ENCODE results near the gene DSCAML1.

DNA sequence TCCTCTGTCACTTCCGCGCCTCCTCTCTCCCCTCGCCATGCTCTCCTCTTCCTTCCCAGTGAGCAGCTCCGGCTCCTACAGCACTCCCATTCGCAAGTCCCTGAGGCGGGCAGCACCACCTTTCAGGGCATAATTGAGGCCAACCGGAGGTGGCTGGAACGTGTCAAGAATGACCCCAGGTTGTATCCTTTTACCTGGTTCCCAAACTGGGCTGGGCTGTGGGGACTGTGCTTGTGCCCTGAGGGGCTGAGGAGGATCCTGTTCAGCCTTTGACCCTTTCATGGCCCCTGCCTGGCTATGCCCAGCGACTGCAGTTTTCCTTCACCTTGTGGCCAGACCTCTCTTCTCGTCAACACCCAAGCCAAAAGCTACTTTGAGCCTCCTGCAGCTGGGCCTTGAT is 385.3 kb downstream of the DSCAML1 start:
- TF ChIP-seq, protein P1, sequence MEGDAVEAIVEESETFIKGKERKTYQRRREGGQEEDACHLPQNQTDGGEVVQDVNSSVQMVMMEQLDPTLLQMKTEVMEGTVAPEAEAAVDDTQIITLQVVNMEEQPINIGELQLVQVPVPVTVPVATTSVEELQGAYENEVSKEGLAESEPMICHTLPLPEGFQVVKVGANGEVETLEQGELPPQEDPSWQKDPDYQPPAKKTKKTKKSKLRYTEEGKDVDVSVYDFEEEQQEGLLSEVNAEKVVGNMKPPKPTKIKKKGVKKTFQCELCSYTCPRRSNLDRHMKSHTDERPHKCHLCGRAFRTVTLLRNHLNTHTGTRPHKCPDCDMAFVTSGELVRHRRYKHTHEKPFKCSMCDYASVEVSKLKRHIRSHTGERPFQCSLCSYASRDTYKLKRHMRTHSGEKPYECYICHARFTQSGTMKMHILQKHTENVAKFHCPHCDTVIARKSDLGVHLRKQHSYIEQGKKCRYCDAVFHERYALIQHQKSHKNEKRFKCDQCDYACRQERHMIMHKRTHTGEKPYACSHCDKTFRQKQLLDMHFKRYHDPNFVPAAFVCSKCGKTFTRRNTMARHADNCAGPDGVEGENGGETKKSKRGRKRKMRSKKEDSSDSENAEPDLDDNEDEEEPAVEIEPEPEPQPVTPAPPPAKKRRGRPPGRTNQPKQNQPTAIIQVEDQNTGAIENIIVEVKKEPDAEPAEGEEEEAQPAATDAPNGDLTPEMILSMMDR (IDR thresholded peaks at IDR 0.05): no peak
- TF ChIP-seq, protein P2, sequence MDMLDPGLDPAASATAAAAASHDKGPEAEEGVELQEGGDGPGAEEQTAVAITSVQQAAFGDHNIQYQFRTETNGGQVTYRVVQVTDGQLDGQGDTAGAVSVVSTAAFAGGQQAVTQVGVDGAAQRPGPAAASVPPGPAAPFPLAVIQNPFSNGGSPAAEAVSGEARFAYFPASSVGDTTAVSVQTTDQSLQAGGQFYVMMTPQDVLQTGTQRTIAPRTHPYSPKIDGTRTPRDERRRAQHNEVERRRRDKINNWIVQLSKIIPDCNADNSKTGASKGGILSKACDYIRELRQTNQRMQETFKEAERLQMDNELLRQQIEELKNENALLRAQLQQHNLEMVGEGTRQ (CRISPR knock-in tag; IDR thresholded peaks at IDR 0.05): no peak
- TF ChIP-seq SMAD3 (CRISPR knock-in tag; IDR thresholded peaks at IDR 0.05; ENCODE audit: borderline replicate concordance) (no peak), ELF4 (CRISPR knock-in tag; IDR thresholded peaks at IDR 0.05; ENCODE audit: low read depth) (no peak), ZNF423 (CRISPR knock-in tag; IDR thresholded peaks at IDR 0.05) (no peak), NR3C1 (CRISPR knock-in tag; conservative IDR thresholded peaks at IDR 0.05; ENCODE audit: low read depth) (no peak), ESRRA (CRISPR knock-in tag; IDR thresholded peaks at IDR 0.05; ENCODE audit: borderline replicate concordance) (no peak)
- TF ChIP-seq, protein P3, sequence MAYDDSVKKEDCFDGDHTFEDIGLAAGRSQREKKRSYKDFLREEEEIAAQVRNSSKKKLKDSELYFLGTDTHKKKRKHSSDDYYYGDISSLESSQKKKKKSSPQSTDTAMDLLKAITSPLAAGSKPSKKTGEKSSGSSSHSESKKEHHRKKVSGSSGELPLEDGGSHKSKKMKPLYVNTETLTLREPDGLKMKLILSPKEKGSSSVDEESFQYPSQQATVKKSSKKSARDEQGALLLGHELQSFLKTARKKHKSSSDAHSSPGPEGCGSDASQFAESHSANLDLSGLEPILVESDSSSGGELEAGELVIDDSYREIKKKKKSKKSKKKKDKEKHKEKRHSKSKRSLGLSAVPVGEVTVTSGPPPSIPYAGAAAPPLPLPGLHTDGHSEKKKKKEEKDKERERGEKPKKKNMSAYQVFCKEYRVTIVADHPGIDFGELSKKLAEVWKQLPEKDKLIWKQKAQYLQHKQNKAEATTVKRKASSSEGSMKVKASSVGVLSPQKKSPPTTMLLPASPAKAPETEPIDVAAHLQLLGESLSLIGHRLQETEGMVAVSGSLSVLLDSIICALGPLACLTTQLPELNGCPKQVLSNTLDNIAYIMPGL (CRISPR knock-in tag; IDR thresholded peaks at IDR 0.05): no peak
- TF ChIP-seq, protein P4, sequence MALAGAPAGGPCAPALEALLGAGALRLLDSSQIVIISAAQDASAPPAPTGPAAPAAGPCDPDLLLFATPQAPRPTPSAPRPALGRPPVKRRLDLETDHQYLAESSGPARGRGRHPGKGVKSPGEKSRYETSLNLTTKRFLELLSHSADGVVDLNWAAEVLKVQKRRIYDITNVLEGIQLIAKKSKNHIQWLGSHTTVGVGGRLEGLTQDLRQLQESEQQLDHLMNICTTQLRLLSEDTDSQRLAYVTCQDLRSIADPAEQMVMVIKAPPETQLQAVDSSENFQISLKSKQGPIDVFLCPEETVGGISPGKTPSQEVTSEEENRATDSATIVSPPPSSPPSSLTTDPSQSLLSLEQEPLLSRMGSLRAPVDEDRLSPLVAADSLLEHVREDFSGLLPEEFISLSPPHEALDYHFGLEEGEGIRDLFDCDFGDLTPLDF (CRISPR knock-in tag; IDR thresholded peaks at IDR 0.05): no peak
- TF ChIP-seq, protein P5, sequence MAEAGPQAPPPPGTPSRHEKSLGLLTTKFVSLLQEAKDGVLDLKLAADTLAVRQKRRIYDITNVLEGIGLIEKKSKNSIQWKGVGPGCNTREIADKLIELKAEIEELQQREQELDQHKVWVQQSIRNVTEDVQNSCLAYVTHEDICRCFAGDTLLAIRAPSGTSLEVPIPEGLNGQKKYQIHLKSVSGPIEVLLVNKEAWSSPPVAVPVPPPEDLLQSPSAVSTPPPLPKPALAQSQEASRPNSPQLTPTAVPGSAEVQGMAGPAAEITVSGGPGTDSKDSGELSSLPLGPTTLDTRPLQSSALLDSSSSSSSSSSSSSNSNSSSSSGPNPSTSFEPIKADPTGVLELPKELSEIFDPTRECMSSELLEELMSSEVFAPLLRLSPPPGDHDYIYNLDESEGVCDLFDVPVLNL (CRISPR knock-in tag; IDR thresholded peaks at IDR 0.05; ENCODE audit: borderline replicate concordance, low read depth): no peak
- TF ChIP-seq, protein P6, sequence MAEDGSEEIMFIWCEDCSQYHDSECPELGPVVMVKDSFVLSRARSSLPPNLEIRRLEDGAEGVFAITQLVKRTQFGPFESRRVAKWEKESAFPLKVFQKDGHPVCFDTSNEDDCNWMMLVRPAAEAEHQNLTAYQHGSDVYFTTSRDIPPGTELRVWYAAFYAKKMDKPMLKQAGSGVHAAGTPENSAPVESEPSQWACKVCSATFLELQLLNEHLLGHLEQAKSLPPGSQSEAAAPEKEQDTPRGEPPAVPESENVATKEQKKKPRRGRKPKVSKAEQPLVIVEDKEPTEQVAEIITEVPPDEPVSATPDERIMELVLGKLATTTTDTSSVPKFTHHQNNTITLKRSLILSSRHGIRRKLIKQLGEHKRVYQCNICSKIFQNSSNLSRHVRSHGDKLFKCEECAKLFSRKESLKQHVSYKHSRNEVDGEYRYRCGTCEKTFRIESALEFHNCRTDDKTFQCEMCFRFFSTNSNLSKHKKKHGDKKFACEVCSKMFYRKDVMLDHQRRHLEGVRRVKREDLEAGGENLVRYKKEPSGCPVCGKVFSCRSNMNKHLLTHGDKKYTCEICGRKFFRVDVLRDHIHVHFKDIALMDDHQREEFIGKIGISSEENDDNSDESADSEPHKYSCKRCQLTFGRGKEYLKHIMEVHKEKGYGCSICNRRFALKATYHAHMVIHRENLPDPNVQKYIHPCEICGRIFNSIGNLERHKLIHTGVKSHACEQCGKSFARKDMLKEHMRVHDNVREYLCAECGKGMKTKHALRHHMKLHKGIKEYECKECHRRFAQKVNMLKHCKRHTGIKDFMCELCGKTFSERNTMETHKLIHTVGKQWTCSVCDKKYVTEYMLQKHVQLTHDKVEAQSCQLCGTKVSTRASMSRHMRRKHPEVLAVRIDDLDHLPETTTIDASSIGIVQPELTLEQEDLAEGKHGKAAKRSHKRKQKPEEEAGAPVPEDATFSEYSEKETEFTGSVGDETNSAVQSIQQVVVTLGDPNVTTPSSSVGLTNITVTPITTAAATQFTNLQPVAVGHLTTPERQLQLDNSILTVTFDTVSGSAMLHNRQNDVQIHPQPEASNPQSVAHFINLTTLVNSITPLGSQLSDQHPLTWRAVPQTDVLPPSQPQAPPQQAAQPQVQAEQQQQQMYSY (CRISPR knock-in tag; IDR thresholded peaks at IDR 0.05): no peak
